GM21528 (cell line): ENCODE measurements around the gene CAMK1D.
"Not testable (repeated sequence)": the region's sequence is repeated elsewhere in the genome, so short reads cannot be mapped to it uniquely, and the experiment has no call there.

Source experiments
- ATAC-seq: cut with Tn5 transposase; IDR thresholded peaks from one replicate; pipeline ENCODE4 v1.9.1; 2021; ENCODE audit warnings: mild to moderate bottlenecking, moderate library complexity; ENCODE audit not compliant: unreplicated experiment, low FRiP score

CAMK1D gene

DNA sequence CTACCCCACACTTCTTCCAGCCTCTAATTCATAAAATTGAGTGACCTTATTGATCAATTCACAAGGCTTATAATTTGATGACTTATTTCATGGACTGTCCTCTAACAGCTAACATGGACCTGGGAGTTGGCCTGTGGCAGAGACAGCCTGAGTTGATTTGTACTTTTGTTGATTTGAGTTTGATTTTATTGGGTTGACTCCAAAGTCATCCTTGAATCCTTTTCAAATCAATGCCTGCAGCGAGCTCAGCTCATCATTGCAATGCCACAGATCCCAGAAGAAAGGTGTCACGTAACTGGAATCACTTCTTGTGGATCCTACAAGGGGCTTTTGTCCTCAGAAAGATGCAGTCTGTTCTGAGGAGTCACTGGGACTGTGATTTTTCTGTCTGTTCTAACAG lies 138.0 kb downstream of the CAMK1D start:
- ATAC-seq, result no peak

DNA sequence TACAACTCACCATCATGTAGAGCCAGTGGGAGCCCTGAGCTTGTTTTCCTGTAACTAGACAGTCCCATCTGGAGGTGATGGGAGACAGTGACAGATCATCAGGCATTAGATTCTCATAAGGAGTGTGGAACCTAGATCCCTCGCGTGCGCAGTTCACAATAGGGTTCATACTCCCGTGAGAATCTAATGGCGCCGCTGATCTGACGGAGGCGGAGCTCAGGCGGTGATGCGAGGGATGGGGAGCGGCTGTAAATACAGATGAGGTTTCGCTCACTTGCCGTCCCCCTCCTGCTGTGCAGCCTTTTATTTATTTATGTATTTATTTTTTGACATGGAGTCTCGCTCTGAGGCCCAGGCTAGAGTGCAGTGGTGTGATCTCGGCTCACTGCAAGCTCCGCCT lies 139.3 kb downstream of the CAMK1D start:
- ATAC-seq, result no peak

DNA sequence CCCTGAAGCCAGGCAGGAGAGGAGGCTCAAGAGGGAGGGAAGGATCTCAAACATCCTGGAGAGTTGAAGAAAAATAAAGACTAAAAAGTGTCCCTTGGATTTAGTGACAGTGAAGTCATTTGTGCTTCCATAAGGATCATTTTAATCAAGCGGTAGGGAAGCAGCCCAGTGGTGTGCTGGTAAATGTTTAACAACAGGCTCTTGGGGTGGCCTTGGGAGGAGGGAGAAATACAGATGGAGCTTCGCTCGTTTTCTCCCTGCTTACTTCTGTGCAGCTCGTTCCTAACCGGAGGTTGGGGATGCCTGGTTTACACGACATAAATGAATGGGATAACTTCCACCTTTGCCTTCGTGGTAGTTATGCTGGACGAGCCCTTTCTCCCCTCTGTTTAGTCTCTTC lies 140.0 kb downstream of the CAMK1D start:
- ATAC-seq, result no peak

DNA sequence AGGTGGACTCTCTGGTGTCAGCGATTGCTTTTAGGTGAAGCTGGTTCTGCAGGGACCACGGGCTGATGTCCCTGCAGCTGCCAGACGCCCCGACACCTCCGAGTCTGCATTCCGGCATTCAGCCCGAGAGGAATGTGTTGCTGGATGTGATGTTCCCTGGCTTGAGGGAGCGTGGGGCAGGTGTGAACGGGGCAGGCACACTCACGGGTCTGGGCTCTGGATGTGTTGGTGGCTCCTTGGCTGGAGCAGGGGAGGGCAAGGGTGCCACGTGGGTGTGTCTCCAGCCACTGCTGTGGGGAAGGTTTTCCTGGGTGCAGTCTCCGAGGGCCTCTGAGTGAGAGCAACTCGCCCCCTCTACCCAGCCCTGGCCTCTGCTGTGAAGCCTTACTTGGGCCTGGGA lies 140.5 kb downstream of the CAMK1D start:
- ATAC-seq, result no peak

DNA sequence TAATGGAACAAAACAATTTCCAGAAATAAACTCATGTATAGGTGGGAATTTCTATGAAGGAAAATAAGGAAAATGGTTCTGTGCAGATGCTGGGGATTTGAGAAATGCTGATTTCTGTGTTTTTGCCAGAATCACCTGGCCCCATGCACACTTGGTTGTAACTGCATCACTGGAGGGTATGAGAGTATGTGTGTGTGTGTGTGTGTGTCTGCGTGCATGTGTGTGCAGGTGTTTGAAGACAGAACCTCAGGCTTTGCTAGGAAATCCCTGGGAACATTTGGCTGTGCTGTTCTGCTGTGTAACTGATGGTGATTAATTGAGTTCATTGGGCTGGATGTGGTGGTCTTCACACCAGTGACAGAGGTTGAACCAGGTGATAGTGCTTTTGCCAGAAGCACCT lies 141.6 kb downstream of the CAMK1D start:
- ATAC-seq, result no peak

DNA sequence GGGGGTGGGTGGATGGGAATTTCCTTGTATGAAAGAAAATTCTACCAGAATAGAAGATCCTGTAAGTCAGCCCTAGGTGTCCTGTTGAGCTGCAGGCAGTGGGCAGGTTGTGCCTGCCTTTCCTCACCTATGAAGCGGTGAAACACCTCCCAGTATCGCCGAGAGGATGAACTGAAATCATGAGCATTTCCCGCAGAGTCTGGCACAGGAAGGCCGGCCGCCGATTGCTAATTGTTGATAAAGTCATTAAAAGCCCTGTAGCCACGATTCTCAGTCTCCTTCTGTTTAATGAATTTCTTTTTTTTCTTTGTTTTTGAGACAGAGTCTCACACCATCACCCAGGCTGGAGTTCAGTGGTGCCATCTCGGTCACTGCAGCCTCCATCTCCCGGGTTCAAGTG lies 142.1 kb downstream of the CAMK1D start:
- ATAC-seq, result no peak

DNA sequence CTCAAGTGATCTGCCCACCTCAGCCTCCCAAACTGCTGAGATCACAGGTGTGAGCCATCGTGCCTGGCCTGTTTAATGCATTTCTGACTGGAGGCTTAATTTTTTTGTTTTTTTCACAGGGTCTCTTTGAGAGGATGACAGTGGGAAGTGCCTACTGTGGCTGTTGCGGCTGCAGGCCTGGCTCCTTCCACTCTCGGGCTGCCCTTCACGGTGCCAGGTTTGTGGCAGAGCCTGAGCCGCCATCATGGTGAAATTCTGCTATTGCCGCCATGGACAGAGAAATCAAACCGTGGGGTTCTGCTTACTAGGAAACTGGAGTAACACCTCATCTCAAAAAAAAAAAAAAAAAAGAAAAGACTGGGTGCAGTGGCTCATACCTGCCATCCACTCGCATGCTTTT lies 142.7 kb downstream of the CAMK1D start:
- ATAC-seq, result no peak

DNA sequence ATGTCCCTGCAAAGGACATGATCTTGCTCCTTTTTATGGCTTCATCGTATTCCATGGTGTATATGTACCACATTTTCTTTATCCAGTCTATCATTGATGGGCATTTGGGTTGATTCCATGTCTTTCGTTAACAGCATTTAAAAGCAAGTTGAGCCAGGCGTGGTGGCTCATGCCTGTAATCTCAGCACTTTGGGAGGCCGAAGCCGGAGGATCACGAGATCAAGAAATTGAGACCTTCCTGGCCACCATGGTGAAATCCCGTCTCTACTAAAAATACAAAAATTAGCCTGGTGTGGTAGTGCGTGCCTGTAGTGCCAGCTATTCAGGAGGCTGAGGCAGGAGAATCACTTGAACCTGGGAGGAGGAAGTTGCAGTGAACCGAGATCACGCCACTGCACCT lies 147.7 kb downstream of the CAMK1D start:
- ATAC-seq, result not testable (repeated sequence)

DNA sequence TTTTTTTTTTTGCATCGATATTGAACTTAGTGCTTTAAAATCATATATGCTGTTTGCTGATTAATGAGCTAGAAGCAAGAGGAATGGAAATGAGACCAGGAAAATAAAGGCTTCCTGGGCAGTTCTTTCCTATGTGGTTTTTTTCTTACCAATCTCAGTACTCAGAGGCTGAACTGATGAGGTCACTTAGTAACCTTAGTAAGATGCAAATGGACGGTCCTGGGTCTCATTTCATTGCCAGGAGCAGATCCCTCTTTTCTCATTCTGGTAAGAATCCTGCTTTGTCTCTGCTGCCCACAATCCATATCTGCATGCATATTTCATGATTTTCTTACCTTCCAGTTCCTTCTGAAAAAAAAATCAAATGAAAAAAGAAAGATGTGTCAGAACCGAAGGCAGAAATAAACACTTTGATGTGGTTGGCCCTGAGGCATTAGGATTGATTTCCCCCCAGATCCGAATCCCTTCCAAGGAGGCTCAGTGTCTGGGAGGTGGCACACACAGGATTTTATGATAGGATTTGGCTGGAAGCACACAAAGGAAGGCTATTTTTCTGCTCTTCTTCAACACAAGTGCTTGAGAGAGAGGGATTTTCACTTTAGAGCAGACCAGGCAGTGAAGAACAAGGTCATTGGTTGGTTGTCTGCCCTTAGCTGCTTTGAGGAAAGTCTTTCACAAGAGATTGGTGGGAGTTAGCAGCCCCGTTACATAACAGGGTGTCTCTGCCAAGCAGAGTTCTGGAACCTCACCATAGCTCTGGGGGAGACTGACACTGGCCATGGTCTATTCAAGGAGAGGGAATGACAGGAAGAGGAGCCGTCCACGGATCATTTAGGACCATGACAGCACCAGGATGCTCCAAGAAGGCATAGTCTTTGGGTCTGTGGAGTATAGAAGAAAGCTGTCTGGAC lies 150.0 kb downstream of the CAMK1D start:
- ATAC-seq, result no peak

DNA sequence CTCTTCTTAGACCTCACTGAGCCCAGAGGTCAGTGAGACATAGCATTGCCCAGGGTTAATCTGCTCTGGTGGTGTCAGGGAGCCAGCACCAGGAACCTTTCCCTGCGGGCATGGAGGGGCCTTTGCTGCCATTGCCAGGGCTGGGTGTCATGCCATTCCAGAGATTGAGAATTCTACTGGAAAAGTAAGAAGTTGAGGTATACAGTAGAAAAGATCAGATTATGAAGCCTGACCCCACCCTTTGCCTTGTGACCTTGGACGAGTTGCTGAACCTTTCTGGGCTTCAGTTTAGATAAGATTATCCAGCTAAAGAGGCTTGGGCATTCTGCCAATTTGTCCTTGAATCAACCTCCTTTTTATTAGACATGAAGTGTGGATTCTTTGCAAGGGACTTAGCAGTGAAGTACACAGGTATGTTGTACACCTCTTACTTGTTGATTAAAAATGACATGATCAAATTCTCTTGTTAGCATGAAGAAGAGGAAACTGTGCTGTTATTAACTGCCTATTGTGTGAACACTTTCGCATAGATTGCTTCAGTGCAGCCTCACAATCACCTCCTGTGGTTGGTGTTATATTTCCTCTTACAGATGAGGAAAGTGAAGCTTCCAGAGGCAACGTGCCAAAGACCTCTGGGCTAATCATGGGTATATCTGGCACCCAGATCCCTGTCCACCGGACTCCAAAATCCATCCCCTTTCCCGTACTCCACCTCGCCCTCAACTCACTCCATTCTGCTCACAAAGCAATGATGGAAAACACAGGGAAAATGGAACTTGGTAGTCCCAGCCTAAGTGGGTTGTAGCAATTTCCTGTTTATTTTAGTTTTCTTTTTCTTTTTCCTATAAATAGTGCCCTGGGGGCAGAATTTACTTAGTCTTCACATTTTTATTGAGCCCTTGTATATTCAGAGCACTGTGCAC lies 151.3 kb downstream of the CAMK1D start:
- no peak for ATAC-seq

DNA sequence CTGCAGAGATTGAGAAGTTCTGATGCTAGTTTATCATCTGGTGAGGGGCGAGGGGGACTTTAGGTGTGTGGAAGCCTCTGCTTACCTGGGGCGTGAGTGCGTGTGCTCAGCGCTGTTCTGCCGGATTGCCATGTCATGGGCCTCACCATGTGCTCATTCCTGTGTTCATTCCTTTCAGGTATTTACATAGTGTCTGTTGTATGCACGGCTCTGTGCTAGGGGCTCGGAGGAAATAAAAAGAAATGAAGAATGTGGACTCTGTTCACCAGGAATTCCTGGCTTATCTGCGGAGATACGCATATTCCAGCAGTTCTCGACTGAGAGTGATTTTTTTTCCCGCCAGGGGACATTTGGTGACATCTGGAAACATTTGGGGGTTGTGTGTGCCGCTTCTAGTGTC lies 152.0 kb downstream of the CAMK1D start:
- no peak for ATAC-seq

DNA sequence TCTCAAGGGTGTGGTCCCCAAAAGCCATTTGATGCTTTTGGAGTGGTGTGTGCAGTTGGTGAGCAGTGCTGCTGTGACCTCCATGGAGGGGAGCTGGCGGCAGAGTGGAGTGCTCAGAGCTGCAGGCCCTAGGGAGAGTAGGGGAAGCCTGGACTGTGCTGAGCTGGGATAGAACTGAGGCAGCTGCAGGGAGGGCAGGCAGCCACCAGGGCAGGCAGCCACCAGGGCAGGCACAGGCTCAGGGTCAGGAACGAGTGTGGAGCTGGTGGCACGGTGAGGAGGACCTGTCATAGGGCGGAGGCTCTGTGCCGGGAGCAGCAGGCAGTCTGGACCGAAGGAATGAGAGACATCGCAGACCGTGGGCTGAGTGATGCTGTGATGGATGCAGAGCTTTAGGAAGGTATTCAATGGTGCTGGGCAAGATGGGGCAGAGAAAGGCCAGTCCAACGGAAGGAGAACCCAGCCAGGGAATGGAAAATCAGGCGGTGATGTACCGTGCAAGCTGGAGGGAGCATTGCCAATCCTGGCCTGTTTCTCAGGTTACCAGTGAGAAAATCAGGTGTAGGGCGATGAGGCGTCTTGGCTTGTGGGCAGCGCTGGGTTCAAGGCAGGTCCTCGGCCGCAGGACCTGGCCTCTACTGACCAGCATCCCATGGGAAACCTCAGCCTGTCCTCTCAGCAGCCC lies 152.6 kb downstream of the CAMK1D start:
- ATAC-seq, result no peak

DNA sequence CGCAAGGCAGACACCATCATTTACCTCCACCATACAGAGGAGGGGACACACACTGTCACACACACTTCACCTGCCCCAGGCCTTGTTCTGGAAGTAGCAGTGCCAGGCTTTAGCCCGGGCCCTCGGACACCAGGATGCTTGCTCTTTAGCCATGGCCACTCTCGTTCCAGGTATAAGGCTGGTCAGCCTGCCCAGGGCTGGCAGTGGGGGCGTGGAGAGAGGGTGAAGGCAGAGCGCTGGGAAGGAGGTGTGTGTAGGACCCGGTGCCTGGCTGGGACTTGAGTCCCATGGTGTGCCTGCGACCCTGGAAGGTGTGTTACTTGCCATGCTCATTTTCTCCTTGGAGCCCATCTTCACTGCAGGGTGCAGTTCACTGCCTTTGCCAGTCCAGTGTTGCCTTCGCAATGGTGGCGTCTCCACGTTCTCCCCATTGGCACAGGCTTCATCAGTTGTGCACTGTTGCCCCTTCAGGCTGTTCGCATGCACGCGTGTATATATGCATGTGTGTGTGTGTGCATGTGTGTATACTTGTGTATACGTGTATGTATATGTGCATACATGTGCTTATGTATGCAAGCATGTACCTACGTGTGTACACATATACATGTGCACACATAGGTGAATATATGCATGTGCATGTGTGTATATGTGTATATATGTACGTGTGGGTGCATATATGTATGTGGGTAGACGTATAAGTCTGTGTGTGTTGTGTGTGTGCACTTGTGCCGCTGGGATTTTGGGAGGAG lies 153.4 kb downstream of the CAMK1D start:
- ATAC-seq, result no peak

DNA sequence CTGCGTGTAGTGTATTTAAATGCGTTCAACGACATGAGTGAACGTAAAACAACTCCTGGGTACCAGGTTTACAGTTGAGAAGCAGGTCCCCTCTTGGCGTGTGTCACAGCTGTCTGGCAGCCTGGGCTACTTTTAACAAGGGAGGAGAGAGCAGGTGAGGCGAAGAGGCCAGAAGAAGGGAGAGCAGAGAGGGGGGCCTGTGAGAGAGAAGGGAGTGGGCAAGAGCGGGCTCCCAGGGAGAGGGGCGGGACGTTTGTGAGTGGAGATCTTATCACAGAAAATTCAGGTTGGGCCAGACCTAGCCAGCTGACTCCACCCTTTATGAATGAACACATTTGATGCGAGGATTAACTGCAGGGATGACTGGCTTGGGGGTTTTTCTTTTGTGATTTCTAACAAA lies 154.0 kb downstream of the CAMK1D start:
- ATAC-seq, result no peak

DNA sequence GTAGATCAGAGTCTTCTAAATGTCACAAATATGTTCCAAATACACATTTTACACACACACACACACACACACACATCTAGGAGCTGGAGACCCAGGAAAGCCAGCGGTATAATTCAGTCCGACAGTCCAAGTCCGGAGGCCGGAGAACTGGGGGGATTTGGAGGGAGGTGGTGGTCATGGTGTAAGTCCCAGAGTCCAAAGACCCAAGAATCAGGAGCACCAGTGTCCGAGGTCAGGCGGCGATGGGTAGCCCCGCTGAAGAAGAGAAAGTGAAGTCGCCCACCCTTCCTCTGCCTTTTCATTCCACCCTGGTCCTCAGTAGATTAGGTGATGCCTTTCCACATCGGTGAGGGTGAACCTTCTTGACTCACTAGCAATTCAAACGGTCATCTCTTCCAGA lies 154.8 kb downstream of the CAMK1D start:
- no peak for ATAC-seq

DNA sequence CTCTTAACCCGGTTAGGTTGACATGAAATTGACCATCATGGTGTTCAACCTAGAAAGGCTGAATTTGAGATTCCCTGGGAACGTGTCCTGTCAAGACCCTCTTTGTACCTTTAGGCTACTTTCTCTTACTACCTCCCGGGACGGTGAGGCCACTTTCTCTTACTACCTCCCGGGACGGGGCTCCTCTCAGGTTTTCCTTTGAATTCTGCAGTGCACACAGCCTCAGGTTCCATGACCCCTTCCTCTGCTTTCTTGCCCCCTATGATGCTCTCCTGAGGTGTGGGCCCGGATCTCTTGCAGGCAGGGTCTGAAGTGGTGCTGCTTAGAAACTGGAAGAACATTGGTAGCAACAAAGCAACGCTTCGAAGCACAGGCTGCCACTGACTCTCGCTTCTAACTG lies 155.3 kb downstream of the CAMK1D start:
- no peak for ATAC-seq

DNA sequence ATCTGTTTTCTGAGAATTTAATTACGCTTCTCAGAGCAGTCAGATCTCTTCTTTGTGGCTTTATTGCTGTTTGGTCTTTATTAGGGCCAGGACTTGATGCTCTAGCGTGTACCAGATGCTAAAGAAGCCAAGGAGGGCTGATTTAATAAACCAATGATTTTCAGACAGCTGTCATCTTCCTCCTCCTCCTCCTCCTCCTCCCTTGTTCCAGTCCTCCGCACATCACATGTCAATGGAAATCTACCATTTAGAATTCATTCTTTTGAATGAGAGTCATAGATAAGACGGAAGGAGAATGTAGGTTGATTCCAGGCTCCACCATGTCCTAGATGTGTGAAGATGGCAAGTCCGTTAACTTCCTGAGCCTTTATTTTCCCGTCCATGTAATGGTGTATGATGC lies 156.3 kb downstream of the CAMK1D start:
- no peak for ATAC-seq

DNA sequence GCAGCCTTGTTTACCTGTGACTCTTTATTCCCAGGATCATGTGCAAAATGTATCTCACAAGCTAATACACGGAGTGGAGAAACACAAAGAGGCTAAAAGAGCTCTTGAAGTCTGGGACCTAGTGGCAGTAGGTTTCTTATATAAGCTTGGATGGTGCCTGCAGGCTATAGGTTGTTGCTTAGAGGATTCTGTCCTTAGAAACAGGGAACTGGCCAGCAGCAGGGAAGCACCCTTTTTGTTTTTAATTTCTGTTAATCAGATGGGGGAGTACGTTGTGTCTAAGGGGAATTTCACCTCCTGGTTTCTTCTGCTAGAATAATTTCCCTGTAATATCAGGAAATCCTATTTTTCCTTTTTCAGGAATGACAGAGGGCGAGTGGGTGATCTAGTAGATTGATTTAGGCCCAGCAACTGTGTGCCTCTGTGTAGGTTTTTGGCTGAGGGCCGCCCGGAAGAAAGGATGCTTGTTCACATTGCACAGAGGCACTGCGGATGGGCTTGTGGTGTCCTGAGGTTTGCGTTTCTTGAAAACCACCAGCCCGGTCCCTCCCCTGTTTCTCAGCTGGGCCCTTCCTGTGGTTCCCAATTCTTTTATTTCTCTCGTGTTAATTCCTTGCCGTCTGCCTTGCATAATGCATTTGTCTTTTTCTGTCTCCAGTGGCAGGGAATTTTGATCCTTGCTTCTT lies 158.0 kb downstream of the CAMK1D start:
- no peak for ATAC-seq

DNA sequence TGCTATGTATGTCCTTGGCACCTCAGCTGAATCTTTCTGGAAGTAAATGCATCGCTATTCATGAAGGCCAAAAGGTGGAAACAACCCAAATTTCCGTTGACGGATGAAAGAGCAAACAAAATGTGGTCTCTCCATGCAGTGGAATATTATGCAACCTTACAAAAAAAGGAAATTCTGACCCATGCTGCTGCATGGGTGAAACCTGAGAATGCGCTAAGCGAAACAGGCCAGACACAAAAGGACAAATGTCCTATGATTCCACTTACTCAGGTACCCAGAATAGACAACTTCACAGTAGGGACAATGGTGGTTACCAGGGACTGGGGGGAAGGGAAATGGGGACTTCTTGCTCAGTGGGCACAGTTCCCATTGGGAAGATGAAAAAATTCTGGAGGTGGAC lies 158.8 kb downstream of the CAMK1D start:
- no peak for ATAC-seq
